Activated CD4-positive, alpha-beta T cell treated with anti-CD3 and anti-CD28 coated beads for 36 hours (primary cell): ENCODE measurements around the gene EEF2. TPM values are rescaled to one million over a fixed set of nuclear protein-coding genes. Genes with fewer than 3 reads are reported as not detected.
"Not testable (repeated sequence)": the region's sequence is repeated elsewhere in the genome, so short reads cannot be mapped to it uniquely, and the experiment has no call there.

Experiments used
- ATAC-seq: fragments of 200-7000 bp; cut with Tn5 transposase; one replicate; pipeline ENCODE4 v1.10.0; 2021; ENCODE audit warnings: mild to moderate bottlenecking, moderate library complexity
- CTCF ChIA-PET: fragments of 350-600 bp; sonication (Branson Sonifier 250); formaldehyde crosslinking; loops from one replicate; lab custom pipeline; 2021; ENCODE audit warnings: antibody characterized with exemption; lab: Charles Lee
- POLR2A ChIA-PET: fragments of 350-600 bp; sonication (Branson Sonifier 250); formaldehyde crosslinking; loops from one replicate; lab custom pipeline; 2021; ENCODE audit warnings: antibody characterized with exemption, inconsistent platforms; lab: Charles Lee
- DNase-seq: peaks from one replicate; pipeline ENCODE4 v3.0.0-alpha.2; 2020
- H3K27ac Mint-ChIP-seq: one replicate; pipeline ENCODE4 v1.8.0; 2021; ENCODE audit warnings: mixed read lengths
- H3K27me3 Mint-ChIP-seq: one replicate; pipeline ENCODE4 v1.8.0; 2021; ENCODE audit warnings: mixed read lengths
- H3K36me3 Mint-ChIP-seq: one replicate; pipeline ENCODE4 v1.8.0; 2021; ENCODE audit warnings: low read depth, mixed read lengths
- H3K4me1 Mint-ChIP-seq: one replicate; pipeline ENCODE4 v1.8.0; 2021; ENCODE audit warnings: mixed read lengths
- H3K4me3 Mint-ChIP-seq: one replicate; pipeline ENCODE4 v1.8.0; 2021; ENCODE audit warnings: mild to moderate bottlenecking, moderate library complexity, mixed read lengths
- H3K9me3 Mint-ChIP-seq: one replicate; pipeline ENCODE4 v1.8.0; 2021; ENCODE audit warnings: low read depth, mixed read lengths
- intact Hi-C, 2 experiments: fragments of 100-400 bp; cut with DNase I in 1 of 2; cut with micrococcal nuclease in 1 of 2; formaldehyde crosslinking; loops; one replicate each; pipeline versions ENCODE4 v1.14.2 to v1.15.1; 2022 to 2024; cut with DNase I, micrococcal nuclease
- total RNA-seq, 2 experiments: library from RNA; stranded (reverse); gene quantifications; one replicate each; pipeline ENCODE4 v1.2.3, GENCODE V29; 2021

EEF2 gene
- total RNA-seq, 2 experiments from 2014 or later: 3,116 to 3,255 TPM

- H3K36me3 Mint-ChIP-seq: peaks cover 24% of the 10 kb centered on the region
- peaks cover 21% of the 10 kb centered on the region for H3K4me1 Mint-ChIP-seq
- no peak overlapping the region for H3K4me3 Mint-ChIP-seq
- intact Hi-C loops: no loop called here
- ATAC-seq: no peak
- no peaks in the 10 kb centered on the region for H3K9me3 Mint-ChIP-seq
- ChIA-PET CTCF (no interaction called here), POLR2A (interaction anchor here (0.6 kb wide), 1 partner anchor 145 kb away, joined by 3 read pairs; no protein-coding TSS in a partner anchor)
- no peak for DNase-seq
- H3K27ac Mint-ChIP-seq: no peak overlapping the region
- H3K27me3 Mint-ChIP-seq: no peaks in the 10 kb centered on the region
Measured at GRCh38 chr19:3966051-3967017, 18.9 kb downstream of the EEF2 start.

DNA sequence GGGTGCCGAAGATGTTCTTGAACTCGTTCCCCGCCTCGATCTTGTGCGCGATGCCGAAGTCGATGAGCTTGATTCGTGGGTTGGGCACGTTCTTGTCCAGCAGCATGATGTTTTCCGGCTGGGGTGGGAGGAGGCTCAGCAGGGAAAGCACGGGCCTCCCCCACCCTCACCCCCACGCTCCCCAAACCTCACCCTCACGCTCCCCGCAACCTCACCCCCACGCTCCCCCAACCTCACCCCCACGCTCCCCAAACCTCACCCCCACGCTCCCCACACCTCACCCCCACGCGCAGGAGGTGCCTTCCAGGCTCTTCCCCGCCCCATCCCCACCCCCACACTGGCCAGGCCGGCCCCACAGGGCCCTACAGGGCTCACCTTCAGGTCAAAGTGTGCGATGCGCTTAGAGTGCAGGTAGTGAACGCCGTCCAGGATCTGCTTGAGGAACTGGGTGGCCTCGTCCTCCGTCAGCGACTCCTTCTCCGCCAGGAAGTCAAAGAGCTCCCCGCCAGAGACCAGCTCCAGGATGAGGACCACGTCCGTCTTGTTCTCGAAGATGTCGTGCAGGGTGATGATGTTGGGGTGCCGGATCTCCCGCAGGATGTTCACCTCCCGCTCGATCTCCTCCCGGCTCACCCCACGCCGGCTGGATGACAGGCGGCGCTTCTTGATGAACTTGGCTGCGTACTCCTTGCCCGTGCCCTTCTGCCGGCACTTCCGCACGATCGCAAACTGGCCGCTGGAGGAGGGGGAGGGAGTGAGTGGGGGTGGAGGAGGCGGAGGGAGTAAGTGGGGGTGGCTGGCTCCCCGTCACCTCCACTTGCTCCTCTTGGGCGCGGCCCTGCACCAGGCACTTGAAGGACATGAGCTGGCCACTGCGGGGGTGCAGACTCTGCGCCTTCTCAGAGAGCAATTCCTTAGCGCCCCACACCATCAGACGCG lies 20.7 kb downstream of the EEF2 start:
- CTCF ChIA-PET: no interaction called here
- intact Hi-C loops: no loop called here
- no peak for DNase-seq
- Mint-ChIP-seq H3K27me3 (no peaks in the 10 kb centered on the region), H3K4me3 (no peak overlapping the region), H3K4me1 (peaks cover 8% of the 10 kb centered on the region), H3K27ac (no peak overlapping the region), H3K9me3 (no peaks in the 10 kb centered on the region), H3K36me3 (peaks cover 32% of the 10 kb centered on the region)
- POLR2A ChIA-PET: no interaction called here
- ATAC-seq: no peak

- POLR2A ChIA-PET: no interaction called here
- intact Hi-C loops: no loop called here
- Mint-ChIP-seq H3K36me3 (peaks cover 29% of the 10 kb centered on the region), H3K4me3 (no peak overlapping the region), H3K27ac (no peak overlapping the region), H3K27me3 (no peaks in the 10 kb centered on the region), H3K4me1 (no peaks in the 10 kb centered on the region), H3K9me3 (no peaks in the 10 kb centered on the region)
- CTCF ChIA-PET: no interaction called here
- DNase-seq: no peak
- ATAC-seq: no peak
Measured at GRCh38 chr19:3963458-3964255, 21.6 kb downstream of the EEF2 start.

GRCh38 chr19:3961007-3961406 lies 24.3 kb downstream of the EEF2 start:
- no peaks in the 10 kb centered on the region for H3K9me3 Mint-ChIP-seq
- no peak for DNase-seq
- no peak overlapping the region for H3K4me3 Mint-ChIP-seq
- peaks cover 20% of the 10 kb centered on the region for H3K36me3 Mint-ChIP-seq
- POLR2A ChIA-PET: no interaction called here
- no peak overlapping the region for H3K27ac Mint-ChIP-seq
- ATAC-seq: no peak
- intact Hi-C loops: no loop called here
- CTCF ChIA-PET: no interaction called here
- H3K4me1 Mint-ChIP-seq: no peaks in the 10 kb centered on the region
- no peaks in the 10 kb centered on the region for H3K27me3 Mint-ChIP-seq

DNA sequence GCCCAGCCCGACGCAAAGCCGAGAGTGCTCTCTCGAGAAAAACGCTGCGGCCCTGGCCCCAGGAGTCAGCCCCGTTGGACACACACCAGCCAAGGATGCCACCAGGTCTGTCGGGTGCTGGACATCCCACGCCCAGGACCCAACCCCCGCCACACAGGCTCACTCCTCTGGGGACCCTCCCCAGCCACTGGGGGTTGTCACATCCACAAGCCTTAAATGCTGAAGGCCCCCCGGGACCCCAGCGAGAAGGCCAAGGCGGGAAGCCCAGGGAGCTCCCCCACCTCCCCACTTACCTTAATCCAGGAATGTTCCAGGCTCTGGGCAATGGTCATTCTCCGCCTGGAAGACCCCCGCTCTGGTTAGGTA lies 25.5 kb downstream of the EEF2 start:
- intact Hi-C loops: no loop called here
- Mint-ChIP-seq H3K4me1 (no peaks in the 10 kb centered on the region), H3K9me3 (no peaks in the 10 kb centered on the region), H3K27ac (no peak overlapping the region), H3K36me3 (peaks cover 17% of the 10 kb centered on the region), H3K4me3 (no peak overlapping the region), H3K27me3 (no peaks in the 10 kb centered on the region)
- ATAC-seq: no peak
- DNase-seq: no peak
- ChIA-PET CTCF (interaction anchor here (1.2 kb wide), 1 partner anchor 9 kb away, joined by 3 read pairs; no protein-coding TSS in a partner anchor), POLR2A (no interaction called here)

GRCh38 chr19:3958836-3959765 lies 26.2 kb downstream of the EEF2 start:
- intact Hi-C loops: no loop called here
- Mint-ChIP-seq H3K9me3 (no peaks in the 10 kb centered on the region), H3K27ac (no peak overlapping the region), H3K27me3 (no peaks in the 10 kb centered on the region), H3K36me3 (peaks cover 16% of the 10 kb centered on the region), H3K4me1 (no peaks in the 10 kb centered on the region), H3K4me3 (no peak overlapping the region)
- POLR2A ChIA-PET: interaction anchor here (0.5 kb wide), 1 partner anchor 499 kb away, joined by 3 read pairs; no protein-coding TSS in a partner anchor
- DNase-seq: no peak
- CTCF ChIA-PET: interaction anchor here (1.2 kb wide), 1 partner anchor 9 kb away, joined by 3 read pairs; no protein-coding TSS in a partner anchor
- no peak for ATAC-seq

DNA sequence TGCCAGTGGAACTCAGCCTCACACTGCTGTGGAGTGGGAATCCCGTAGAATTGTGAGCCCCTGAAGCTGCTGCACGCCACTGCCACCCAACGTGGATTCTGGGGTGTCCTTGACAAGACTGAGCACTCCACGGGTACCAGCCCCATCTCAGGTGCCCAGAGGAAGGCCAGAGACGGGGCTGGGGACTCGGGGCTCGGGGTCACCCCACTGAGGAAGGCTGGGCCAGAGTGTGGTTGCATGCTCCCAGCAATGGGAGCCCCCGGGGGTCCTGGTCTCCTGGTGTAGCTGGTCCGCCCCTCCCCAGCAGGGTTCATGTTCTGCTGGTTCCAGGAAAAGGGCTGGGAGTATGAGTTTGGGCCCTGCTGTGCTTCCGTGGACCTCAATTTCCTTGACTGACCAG lies 29.6 kb downstream of the EEF2 start:
- Mint-ChIP-seq H3K4me3 (no peak overlapping the region), H3K9me3 (no peaks in the 10 kb centered on the region), H3K4me1 (peaks cover 3% of the 10 kb centered on the region), H3K27me3 (no peaks in the 10 kb centered on the region), H3K27ac (no peak overlapping the region), H3K36me3 (peaks cover 4% of the 10 kb centered on the region)
- no peak for DNase-seq
- CTCF ChIA-PET: no interaction called here
- POLR2A ChIA-PET: no interaction called here
- intact Hi-C loops: no loop called here
- no peak for ATAC-seq

GRCh38 chr19:3955276-3955675 lies 30.0 kb downstream of the EEF2 start:
- H3K4me3 Mint-ChIP-seq, H3K27me3 Mint-ChIP-seq, H3K4me1 Mint-ChIP-seq, H3K36me3 Mint-ChIP-seq, ATAC-seq, H3K9me3 Mint-ChIP-seq, POLR2A ChIA-PET, intact Hi-C loops, DNase-seq, H3K27ac Mint-ChIP-seq: not testable (repeated sequence)
- CTCF ChIA-PET: interaction anchor here (1.1 kb wide), 1 partner anchor 30 kb away, joined by 3 read pairs; the partner anchor contains the start of gene EEF2

DNA sequence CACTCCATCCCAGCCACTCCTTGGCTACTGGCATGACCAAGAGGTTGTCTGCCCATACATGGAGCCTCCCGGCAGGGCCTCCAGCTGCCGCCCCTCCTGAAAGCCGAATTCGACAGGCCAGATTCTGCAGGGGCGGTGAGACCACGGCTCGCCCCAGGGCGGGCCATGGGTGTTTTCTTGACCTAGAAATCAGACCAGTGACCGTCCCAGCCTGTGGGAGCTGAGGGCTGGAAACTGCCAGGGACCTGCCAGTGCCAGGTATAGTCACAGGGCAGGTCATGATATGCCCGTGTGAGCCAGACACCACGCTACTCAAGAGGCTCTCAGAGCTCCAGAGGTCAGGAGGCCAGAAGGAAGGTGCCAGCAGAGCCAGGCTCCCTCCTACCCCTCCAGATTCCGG lies 31.2 kb downstream of the EEF2 start:
- H3K9me3 Mint-ChIP-seq: no peaks in the 10 kb centered on the region
- no peak for DNase-seq
- intact Hi-C loops: no loop called here
- ChIA-PET POLR2A (no interaction called here), CTCF (interaction anchor here (1.1 kb wide), 1 partner anchor 31 kb away, joined by 3 read pairs; the partner anchor contains the start of gene EEF2)
- no peak for ATAC-seq
- H3K27me3 Mint-ChIP-seq: no peaks in the 10 kb centered on the region
- H3K4me3 Mint-ChIP-seq: no peak overlapping the region
- peaks cover 3% of the 10 kb centered on the region for H3K4me1 Mint-ChIP-seq
- H3K27ac Mint-ChIP-seq: no peak overlapping the region
- no peaks in the 10 kb centered on the region for H3K36me3 Mint-ChIP-seq

GRCh38 chr19:3952755-3953276 lies 32.4 kb downstream of the EEF2 start:
- H3K4me3 Mint-ChIP-seq, intact Hi-C loops, POLR2A ChIA-PET, DNase-seq, H3K36me3 Mint-ChIP-seq, H3K4me1 Mint-ChIP-seq, H3K9me3 Mint-ChIP-seq, ATAC-seq, H3K27me3 Mint-ChIP-seq, H3K27ac Mint-ChIP-seq: not testable (repeated sequence)
- CTCF ChIA-PET: interaction anchor here (0.5 to 0.8 kb wide), 2 partner anchors 35 to 187 kb away, joined by 3 read pairs; no protein-coding TSS in a partner anchor
